ENCODE results near the gene LAMA1.

DNA sequence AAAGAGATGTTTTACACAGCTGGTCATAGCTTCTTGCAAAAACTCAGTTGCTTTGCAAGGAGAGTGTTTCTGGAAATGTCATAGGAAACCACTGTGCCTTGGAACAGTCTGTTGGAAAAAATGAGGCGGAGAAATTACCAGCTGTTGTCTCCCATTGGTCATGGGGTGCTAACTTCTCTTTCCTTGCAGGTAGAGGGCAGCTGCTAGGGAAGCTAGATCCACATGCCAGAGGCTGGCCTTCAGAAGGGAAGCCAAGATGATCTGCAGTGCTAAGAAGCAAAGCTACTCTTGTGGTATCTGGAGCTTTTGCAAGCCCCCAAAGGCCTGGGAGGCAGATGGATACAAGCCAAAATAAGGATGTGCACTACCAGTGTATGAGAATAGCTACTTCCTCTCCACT lies 34.8 kb upstream of the LAMA1 start:
- TF ChIP-seq EP300 (IDR thresholded peaks at IDR 0.05; ENCODE audit: borderline replicate concordance in 1 of 2, control insufficient read depth in 1 of 2, low read depth in 2 of 2, low read length in 2 of 2), result no peak
- TF ChIP-seq, protein P1, sequence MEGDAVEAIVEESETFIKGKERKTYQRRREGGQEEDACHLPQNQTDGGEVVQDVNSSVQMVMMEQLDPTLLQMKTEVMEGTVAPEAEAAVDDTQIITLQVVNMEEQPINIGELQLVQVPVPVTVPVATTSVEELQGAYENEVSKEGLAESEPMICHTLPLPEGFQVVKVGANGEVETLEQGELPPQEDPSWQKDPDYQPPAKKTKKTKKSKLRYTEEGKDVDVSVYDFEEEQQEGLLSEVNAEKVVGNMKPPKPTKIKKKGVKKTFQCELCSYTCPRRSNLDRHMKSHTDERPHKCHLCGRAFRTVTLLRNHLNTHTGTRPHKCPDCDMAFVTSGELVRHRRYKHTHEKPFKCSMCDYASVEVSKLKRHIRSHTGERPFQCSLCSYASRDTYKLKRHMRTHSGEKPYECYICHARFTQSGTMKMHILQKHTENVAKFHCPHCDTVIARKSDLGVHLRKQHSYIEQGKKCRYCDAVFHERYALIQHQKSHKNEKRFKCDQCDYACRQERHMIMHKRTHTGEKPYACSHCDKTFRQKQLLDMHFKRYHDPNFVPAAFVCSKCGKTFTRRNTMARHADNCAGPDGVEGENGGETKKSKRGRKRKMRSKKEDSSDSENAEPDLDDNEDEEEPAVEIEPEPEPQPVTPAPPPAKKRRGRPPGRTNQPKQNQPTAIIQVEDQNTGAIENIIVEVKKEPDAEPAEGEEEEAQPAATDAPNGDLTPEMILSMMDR (IDR thresholded peaks at IDR 0.05 in 2 of 3, conservative IDR thresholded peaks at IDR 0.05 in 1 of 3; ENCODE audit: control insufficient read depth in 2 of 3, extremely low read depth in 1 of 3, insufficient read depth in 1 of 3, low read depth in 3 of 3, low read length in 3 of 3), result no peak
- no peak for TF ChIP-seq NR2F1 (conservative IDR thresholded peaks at IDR 0.05)

Data from GM12878 (cell line).